ENCODE data around the gene RBM22.

RBM22 gene

DNA sequence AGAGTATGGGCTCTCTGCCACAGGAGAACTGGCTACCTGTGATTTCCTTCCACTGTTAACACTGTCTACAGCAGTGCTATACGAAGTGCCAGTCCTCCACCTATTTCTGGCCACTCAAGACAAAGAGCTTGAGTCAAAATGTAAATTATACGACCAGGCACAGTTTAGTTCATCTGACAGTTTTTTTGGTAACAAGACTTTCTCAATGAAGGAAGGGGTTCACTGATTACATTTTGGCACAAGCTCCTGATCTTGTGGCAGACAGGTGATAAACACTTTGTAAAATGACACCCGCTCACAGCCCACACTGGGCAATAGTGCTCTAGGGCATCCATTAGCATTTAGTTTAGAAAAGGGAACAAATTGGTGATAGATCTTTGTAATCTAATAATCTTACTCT, 8.6 kb downstream of the RBM22 start:
- DNase-seq (ENCODE audit: low spot score) (no peak), ATAC-seq (ENCODE audit: low read depth) (no peak)
- TF ChIP-seq, protein P1, sequence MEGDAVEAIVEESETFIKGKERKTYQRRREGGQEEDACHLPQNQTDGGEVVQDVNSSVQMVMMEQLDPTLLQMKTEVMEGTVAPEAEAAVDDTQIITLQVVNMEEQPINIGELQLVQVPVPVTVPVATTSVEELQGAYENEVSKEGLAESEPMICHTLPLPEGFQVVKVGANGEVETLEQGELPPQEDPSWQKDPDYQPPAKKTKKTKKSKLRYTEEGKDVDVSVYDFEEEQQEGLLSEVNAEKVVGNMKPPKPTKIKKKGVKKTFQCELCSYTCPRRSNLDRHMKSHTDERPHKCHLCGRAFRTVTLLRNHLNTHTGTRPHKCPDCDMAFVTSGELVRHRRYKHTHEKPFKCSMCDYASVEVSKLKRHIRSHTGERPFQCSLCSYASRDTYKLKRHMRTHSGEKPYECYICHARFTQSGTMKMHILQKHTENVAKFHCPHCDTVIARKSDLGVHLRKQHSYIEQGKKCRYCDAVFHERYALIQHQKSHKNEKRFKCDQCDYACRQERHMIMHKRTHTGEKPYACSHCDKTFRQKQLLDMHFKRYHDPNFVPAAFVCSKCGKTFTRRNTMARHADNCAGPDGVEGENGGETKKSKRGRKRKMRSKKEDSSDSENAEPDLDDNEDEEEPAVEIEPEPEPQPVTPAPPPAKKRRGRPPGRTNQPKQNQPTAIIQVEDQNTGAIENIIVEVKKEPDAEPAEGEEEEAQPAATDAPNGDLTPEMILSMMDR (IDR thresholded peaks at IDR 0.05; ENCODE audit: poor library complexity, severe bottlenecking): no peak
- Histone ChIP-seq H3K27me3 (ENCODE audit: insufficient read depth, poor library complexity, severe bottlenecking) (no peaks in the 10 kb centered on the region), H3K4me1 (ENCODE audit: insufficient read depth, poor library complexity, severe bottlenecking) (no peaks in the 10 kb centered on the region), H3K36me3 (ENCODE audit: low read depth) (peaks cover 75% of the 10 kb centered on the region), H3K9me3 (ENCODE audit: severe bottlenecking) (no peaks in the 10 kb centered on the region), H3K27ac (ENCODE audit: poor library complexity, severe bottlenecking) (no peak overlapping the region), H3K4me3 (ENCODE audit: severe bottlenecking) (no peak overlapping the region)

DNA sequence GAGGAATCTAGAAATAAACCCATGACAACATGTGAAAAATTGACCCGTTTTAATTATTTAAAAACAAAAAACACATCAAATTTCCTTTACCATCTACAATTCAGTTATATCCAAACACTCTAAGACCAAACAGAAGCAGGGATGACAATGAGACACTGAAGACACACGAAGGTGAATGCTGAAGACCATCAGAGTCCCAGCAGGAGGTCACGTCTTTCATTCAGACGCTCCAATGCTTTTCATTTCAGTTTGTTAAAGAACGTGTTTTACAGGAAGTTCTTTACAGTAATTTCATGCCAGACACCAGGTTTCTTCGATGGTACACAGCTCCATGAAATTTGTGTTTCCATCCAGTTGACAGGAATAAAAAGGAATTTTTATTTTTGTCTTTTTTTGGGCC, 10.1 kb downstream of the RBM22 start:
- TF ChIP-seq, protein P1 (IDR thresholded peaks at IDR 0.05; ENCODE audit: poor library complexity, severe bottlenecking): no peak
- Histone ChIP-seq H3K36me3 (ENCODE audit: low read depth) (peaks cover 60% of the 10 kb centered on the region), H3K27ac (ENCODE audit: poor library complexity, severe bottlenecking) (no peak overlapping the region), H3K4me1 (ENCODE audit: insufficient read depth, poor library complexity, severe bottlenecking) (no peaks in the 10 kb centered on the region), H3K27me3 (ENCODE audit: insufficient read depth, poor library complexity, severe bottlenecking) (no peaks in the 10 kb centered on the region), H3K4me3 (ENCODE audit: severe bottlenecking) (no peak overlapping the region), H3K9me3 (ENCODE audit: severe bottlenecking) (no peaks in the 10 kb centered on the region)
- no peak for DNase-seq (ENCODE audit: low spot score)
- ATAC-seq (ENCODE audit: low read depth): no peak

DNA sequence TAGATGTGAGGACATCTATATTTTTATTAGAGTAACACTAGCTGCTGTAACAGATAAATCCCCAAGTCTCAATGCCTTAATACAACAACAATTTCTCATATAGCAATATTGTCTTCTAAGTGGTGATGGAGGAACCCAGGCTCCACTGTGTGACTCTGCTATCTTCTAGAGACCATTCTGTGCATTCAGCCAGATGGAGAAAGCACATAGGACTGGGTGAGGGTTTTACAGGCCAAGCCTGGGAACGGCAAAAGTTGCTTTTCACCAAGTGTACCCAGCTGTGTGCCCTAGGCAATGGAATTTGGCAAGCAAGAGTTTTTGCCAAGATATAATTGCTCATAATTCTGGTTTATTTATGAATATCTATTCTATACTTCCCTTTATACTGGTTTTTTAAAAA, 11.7 kb downstream of the RBM22 start:
- no peaks in the 10 kb centered on the region for H3K27me3 ChIP-seq (ENCODE audit: insufficient read depth, poor library complexity, severe bottlenecking)
- ATAC-seq (ENCODE audit: low read depth) (no peak), DNase-seq (ENCODE audit: low spot score) (no peak)
- no peak overlapping the region for H3K4me3 ChIP-seq (ENCODE audit: severe bottlenecking)
- no peaks in the 10 kb centered on the region for H3K4me1 ChIP-seq (ENCODE audit: insufficient read depth, poor library complexity, severe bottlenecking)
- TF ChIP-seq, protein P1 (IDR thresholded peaks at IDR 0.05; ENCODE audit: poor library complexity, severe bottlenecking): no peak
- H3K9me3 ChIP-seq (ENCODE audit: severe bottlenecking): no peaks in the 10 kb centered on the region
- no peak overlapping the region for H3K27ac ChIP-seq (ENCODE audit: poor library complexity, severe bottlenecking)
- H3K36me3 ChIP-seq (ENCODE audit: low read depth): peaks cover 43% of the 10 kb centered on the region

DNA sequence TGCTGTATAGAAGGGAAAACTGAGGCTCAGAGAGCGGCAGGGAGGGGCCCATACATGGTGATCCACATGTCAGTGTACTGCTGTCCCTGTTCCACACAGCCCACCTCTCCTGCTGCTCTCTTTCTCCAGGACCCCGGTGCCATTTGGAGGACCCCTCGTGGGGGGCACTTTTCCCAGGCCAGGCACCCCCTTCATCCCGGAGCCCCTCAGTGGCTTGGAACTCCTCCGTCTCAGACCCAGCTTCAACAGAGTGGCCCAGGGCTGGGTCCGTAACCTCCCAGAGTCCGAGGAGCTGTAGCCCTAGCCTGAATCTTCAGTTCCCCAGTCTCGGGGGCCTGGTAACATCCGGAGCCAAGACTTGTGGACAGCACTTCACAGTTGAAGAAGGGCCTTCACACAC, 24.3 kb downstream of the RBM22 start:
- H3K27me3 ChIP-seq (ENCODE audit: insufficient read depth, poor library complexity, severe bottlenecking): no peaks in the 10 kb centered on the region
- DNase-seq (ENCODE audit: low spot score) (no peak), ATAC-seq (ENCODE audit: low read depth) (no peak)
- no peaks in the 10 kb centered on the region for H3K36me3 ChIP-seq (ENCODE audit: low read depth)
- TF ChIP-seq, protein P1 (IDR thresholded peaks at IDR 0.05; ENCODE audit: poor library complexity, severe bottlenecking): no peak
- H3K4me1 ChIP-seq (ENCODE audit: insufficient read depth, poor library complexity, severe bottlenecking): peaks cover 9% of the 10 kb centered on the region
- H3K4me3 ChIP-seq (ENCODE audit: severe bottlenecking): no peak overlapping the region
- H3K27ac ChIP-seq (ENCODE audit: poor library complexity, severe bottlenecking): no peak overlapping the region
- no peaks in the 10 kb centered on the region for H3K9me3 ChIP-seq (ENCODE audit: severe bottlenecking)

DNA sequence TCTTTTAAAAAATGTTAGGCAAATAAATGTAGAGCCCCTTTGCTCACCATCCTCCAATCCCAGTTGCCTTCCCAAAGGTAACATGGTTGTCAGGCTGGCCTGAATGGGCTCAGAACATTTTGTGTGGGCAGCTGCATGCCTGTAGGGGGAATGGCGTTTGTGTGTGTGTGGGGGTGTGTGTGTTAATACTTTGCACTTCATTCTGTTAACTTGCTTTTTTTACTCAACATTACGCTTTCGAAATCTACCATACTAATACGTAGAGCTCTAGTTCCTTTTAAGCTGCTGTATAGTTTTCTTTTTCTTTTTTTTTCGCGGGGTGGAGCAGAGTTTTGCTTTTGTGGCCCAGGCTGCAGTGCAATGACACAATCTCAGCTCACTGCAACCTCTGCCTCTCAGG, 25.8 kb downstream of the RBM22 start:
- Histone ChIP-seq H3K4me3 (ENCODE audit: severe bottlenecking) (no peak overlapping the region), H3K4me1 (ENCODE audit: insufficient read depth, poor library complexity, severe bottlenecking) (peaks cover 9% of the 10 kb centered on the region), H3K9me3 (ENCODE audit: severe bottlenecking) (no peaks in the 10 kb centered on the region), H3K36me3 (ENCODE audit: low read depth) (no peaks in the 10 kb centered on the region), H3K27me3 (ENCODE audit: insufficient read depth, poor library complexity, severe bottlenecking) (no peaks in the 10 kb centered on the region), H3K27ac (ENCODE audit: poor library complexity, severe bottlenecking) (no peak overlapping the region)
- DNase-seq (ENCODE audit: low spot score) (no peak), ATAC-seq (ENCODE audit: low read depth) (no peak)
- TF ChIP-seq, protein P1 (IDR thresholded peaks at IDR 0.05; ENCODE audit: poor library complexity, severe bottlenecking): no peak
